IPS DF 6.9 (cell line): Measurements from ENCODE around the gene ZNF598.

ENCODE experiments used
- DNase-seq: peaks from one replicate; pipeline ENCODE4 v3.0.0-alpha.2; 2013; ENCODE audit warnings: low read depth, low spot score
- H3K27ac ChIP-seq: one replicate; pipeline ENCODE4 v1.5.1; 2013; ENCODE audit warnings: low read length, control low read depth
- H3K27me3 ChIP-seq: 2 replicates; pipeline ENCODE4 v1.6.1; 2013; ENCODE audit warnings: mild to moderate bottlenecking, low read length; ENCODE audit not compliant: control insufficient read depth, insufficient read depth
- H3K36me3 ChIP-seq: 2 replicates; pipeline ENCODE4 v1.6.1; 2013; ENCODE audit warnings: low read length; ENCODE audit not compliant: control insufficient read depth, insufficient read depth
- H3K4me1 ChIP-seq: 2 replicates; pipeline ENCODE4 v1.6.1; 2013; ENCODE audit warnings: low read length; ENCODE audit not compliant: control insufficient read depth, insufficient read depth
- H3K4me3 ChIP-seq: 2 replicates; pipeline ENCODE4 v1.5.1; 2013; ENCODE audit warnings: mild to moderate bottlenecking, low read length
- H3K9me3 ChIP-seq: 2 replicates; pipeline ENCODE4 v1.6.1; 2013; ENCODE audit warnings: low read length, inconsistent platforms; ENCODE audit not compliant: control insufficient read depth, insufficient read depth
- WGBS: extraction: QIAGEN DNeasy Blood & Tissue Kit; methylation state at CpG from one replicate; pipeline ENCODE4 v1.1.7; 2013; ENCODE audit warnings: mixed read lengths, missing lambda C conversion rate; ENCODE audit not compliant: insufficient read length, insufficient coverage; 5-methylcytosine and 5-hydroxymethylcytosine counted together

ZNF598 gene

DNA sequence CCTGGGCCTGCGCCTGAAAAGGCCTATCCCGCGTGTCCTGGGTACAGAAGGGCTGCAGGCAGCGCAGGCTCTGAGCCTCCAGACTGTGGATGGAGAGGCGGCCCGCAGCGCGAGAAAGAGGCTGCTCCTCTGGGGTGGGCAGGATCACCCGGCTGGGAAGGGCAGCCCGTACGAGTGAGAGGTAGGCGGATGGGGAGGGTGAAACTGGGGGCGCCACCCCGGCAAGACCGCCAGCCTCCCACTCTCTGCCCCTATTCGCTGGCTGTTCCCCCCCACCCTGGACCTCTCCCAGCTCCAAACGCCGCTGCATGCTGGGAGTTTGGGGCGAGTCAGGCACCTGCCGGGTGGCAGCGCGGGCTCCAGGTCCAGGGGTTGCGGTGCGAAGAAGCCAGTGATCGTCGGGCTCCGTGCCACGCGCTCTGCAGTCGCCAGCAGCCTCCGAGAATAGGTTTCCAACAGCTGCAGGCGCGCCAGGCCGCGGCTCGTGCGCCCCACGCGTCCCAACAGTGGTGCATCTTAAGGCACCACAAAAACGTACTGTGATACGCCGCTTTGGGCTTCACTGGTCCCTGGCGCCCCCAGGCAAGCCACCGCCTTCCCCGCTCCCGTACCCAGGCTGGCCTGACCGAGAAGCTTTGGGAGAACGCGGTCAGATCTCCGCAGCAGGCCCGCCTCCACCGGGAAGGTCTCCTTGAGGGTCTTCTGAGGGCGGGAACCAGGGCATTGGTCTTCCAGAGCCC is 29.4 kb downstream of the ZNF598 start:
- H3K4me3 ChIP-seq, result peak overlapping the region; percentile 25; the same call in 1 of the 2 replicates
- WGBS, result no CpG with 5 or more reads among the region's 53 CpGs
- peaks cover 3% of the 10 kb centered on the region; the same call in 1 of the 2 replicates for H3K4me1 ChIP-seq
- H3K9me3 ChIP-seq, result no peaks in the 10 kb centered on the region
- DNase-seq, result no peak
- peaks cover 11% of the 10 kb centered on the region; the same call in 1 of the 2 replicates for H3K27me3 ChIP-seq
- no peak overlapping the region for H3K27ac ChIP-seq
- H3K36me3 ChIP-seq, result peaks cover 30% of the 10 kb centered on the region

DNA sequence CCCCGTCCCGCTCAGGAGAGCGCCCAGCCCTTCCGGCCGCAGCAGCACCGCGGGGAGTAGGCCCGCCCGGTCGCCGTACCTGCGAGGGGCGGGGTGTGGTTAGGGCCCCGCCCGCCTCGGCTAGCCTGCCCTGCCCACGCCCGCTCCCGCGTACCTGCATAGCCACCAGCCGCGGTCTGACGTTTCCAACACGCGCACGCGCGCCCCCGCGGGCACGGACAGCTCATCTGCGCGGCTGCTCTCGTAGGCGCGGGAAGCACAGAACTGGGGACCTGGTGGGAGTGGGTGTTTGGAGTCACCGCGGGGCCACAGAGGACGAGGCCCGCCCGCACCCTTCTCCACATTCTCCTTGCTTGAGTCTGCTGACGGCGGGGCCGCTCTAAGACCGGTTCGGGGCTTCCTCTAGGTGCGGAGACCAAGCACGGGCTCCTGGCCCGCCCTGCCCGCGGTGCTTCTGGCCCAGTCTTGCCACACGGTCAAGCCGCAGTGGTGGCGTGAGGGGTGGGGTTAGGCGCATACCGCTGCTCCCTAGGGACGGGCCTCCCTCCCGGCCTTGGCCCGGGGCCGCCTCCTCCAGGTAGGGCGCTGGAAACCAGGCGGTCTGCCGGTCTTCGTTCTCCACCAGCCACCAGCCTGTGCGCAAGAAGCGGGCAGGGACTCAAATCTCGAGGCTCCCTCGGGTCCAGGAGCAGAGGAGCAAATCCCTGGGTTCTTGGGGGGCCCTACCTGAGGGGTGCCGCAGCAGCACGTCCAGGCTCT is 30.2 kb downstream of the ZNF598 start:
- no peak overlapping the region for H3K27ac ChIP-seq
- peaks cover 37% of the 10 kb centered on the region for H3K36me3 ChIP-seq
- H3K4me1 ChIP-seq, result peaks cover 3% of the 10 kb centered on the region; the same call in 1 of the 2 replicates
- DNase-seq, result no peak
- H3K27me3 ChIP-seq, result peaks cover 11% of the 10 kb centered on the region; the same call in 1 of the 2 replicates
- no peaks in the 10 kb centered on the region for H3K9me3 ChIP-seq
- no CpG with 5 or more reads among the region's 70 CpGs for WGBS
- peak overlapping the region; percentile 25; the same call in 1 of the 2 replicates for H3K4me3 ChIP-seq

DNA sequence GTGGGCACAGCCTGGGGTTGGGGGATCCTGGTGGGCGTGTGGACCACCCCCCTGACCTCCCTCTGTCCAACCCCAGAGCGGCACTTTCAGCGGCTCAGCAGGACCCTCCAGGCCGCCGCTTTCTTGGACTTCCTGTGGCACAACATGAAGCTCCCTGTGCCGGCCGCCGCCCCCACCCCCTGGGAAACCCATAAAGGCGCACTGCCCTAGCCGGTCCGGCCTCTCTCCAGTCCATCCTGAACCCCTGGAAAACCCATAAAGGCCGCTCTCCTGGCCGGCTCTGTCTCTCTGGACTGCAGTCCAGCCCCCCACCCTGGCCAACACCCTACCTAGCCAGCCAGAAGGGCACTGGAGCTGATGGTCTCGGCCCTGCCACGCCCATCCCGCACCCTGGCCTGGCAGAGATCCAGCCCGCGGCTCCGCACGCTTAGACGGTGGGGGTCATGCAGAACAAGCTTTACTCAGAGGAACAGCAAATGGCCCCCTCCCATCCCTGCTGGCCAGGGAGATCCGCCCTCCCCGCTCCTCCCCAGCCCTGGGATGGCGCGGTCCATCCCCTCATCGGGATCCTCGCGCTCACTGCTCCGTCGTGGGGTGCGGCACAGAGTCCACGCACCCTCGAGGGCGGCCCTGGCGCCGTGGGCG is 31.0 kb downstream of the ZNF598 start:
- H3K9me3 ChIP-seq, result no peaks in the 10 kb centered on the region
- peaks cover 37% of the 10 kb centered on the region for H3K36me3 ChIP-seq
- H3K27ac ChIP-seq, result no peak overlapping the region
- H3K27me3 ChIP-seq, result peaks cover 11% of the 10 kb centered on the region; the same call in 1 of the 2 replicates
- no CpG with 5 or more reads among the region's 37 CpGs for WGBS
- peak overlapping the region; percentile 25; the same call in 1 of the 2 replicates for H3K4me3 ChIP-seq
- DNase-seq, result no peak
- H3K4me1 ChIP-seq, result peaks cover 3% of the 10 kb centered on the region; the same call in 1 of the 2 replicates

DNA sequence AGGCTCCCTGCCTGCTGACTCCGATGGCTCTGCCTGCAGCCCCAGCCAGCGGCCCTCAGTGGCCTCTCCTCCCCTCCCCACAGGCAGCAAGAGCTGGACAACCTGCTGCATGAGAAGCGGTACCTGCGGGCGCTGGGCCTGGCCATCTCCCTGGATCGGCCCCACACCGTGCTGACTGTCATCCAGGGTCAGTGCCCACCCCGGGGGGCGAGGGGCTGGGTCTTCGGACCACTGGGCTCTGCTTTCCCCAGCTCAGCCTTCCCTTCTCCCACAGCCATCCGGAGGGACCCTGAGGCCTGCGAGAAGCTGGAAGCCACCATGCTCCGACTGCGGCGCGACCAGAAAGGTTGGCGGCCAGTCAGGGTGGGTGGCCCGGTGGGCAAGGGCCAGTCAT is 31.7 kb downstream of the ZNF598 start:
- Histone ChIP-seq H3K36me3 (peaks cover 37% of the 10 kb centered on the region), H3K27ac (no peak overlapping the region), H3K4me1 (peaks cover 3% of the 10 kb centered on the region), H3K9me3 (no peaks in the 10 kb centered on the region), H3K4me3 (no peak overlapping the region), H3K27me3 (peaks cover 8% of the 10 kb centered on the region; the same call in 1 of the 2 replicates)
- no peak for DNase-seq
- no CpG with 5 or more reads among the region's 18 CpGs for WGBS

DNA sequence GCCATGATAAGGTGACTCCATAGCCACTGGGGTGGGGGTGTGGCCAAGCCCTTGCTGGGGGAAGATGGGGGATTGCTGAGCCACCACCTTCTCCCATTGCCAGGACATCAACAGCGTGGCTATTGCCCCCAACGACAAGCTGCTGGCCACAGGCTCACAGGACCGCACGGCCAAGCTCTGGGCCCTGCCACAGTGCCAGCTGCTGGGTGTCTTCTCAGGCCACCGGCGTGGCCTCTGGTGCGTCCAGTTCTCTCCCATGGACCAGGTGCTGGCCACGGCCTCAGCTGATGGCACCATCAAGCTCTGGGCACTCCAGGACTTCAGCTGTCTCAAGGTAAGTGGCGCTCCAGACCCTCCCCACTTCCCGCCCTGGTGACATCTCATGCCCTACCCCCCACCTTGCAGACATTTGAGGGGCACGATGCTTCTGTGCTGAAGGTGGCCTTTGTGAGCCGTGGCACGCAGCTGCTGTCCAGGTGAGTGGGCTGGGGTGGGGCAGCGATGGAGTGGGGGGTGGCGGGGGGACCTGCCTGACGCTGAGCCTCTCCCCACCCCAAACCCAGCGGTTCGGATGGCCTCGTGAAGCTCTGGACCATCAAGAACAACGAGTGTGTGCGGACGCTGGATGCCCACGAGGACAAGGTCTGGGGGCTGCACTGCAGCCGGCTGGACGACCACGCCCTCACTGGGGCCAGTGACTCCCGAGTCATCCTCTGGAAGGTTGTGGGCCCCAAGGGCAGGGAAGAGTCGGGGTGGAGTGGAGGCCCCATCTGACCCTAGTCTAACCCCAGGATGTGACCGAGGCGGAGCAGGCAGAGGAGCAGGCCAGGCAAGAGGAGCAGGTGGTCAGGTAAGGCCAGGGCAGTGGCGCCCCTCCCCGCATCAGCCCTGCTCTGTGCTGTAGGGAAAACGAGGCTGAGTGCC is 32.4 kb downstream of the ZNF598 start:
- no CpG with 5 or more reads among the region's 33 CpGs for WGBS
- no peak overlapping the region for H3K27ac ChIP-seq
- H3K36me3 ChIP-seq, result peaks cover 37% of the 10 kb centered on the region

DNA sequence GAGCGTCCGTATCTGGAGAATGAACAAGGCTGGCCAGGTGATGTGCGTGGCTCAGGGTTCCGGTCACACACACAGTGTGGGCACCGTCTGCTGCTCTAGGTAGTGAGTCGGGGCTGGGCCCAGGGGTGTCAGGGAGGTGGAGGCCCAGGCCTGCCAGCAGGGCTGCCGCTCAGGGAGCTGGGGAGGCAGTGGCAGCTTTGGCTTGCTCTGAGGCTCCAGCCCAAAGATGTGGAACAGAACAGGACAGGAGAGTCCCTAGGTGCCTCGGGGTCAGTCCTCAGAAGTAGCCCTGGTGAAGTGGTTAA is 33.5 kb downstream of the ZNF598 start:
- peaks cover 37% of the 10 kb centered on the region for H3K36me3 ChIP-seq
- H3K4me3 ChIP-seq, result no peak overlapping the region
- no peak for DNase-seq
- no peak overlapping the region for H3K27ac ChIP-seq
- no CpG with 5 or more reads among the region's 8 CpGs for WGBS
- no peaks in the 10 kb centered on the region for H3K9me3 ChIP-seq
- H3K4me1 ChIP-seq, result peaks cover 4% of the 10 kb centered on the region
- H3K27me3 ChIP-seq, result peaks cover 6% of the 10 kb centered on the region; the same call in 1 of the 2 replicates

More for the DNA sequence above, 32.4 kb downstream of the ZNF598 start:
- Histone ChIP-seq H3K27me3 (peaks cover 7% of the 10 kb centered on the region; the same call in 1 of the 2 replicates), H3K4me3 (no peak overlapping the region), H3K9me3 (no peaks in the 10 kb centered on the region), H3K4me1 (peaks cover 4% of the 10 kb centered on the region)
- no peak for DNase-seq

DNA sequence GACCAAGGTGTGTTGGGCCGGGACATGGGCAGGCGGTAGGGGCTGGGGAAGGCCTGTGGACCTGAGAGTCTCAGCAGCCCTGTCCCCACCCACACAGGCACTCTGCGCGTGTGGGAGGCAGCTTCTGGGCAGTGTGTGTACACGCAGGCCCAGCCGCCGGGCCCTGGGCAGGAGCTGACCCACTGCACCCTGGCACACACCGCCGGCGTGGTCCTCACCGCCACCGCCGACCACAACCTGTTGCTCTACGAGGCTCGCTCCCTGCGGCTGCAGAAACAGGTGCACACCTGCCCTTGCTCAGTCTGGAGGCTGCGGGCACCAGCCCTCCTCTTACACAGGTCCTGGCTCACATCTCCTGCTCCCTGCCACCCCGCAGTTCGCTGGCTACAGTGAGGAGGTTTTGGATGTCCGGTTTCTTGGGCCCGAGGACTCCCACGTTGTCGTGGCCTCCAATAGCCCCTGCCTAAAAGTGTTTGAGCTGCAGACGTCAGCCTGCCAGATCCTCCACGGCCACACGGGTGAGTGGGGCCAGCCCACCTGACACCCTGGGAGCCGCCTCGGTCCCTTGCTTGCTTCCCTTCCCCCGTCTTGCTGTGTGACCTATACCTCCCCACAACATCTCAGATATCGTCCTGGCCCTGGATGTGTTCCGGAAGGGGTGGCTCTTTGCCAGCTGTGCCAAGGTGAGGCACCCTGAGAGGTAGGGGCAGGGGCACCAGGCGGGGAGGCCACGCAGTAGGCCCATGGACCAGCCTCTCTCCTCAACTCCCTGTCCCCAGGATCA is 34.0 kb downstream of the ZNF598 start:
- Histone ChIP-seq H3K27me3 (peaks cover 1% of the 10 kb centered on the region; the same call in 1 of the 2 replicates), H3K9me3 (no peaks in the 10 kb centered on the region), H3K27ac (no peak overlapping the region), H3K36me3 (peaks cover 37% of the 10 kb centered on the region), H3K4me1 (peaks cover 5% of the 10 kb centered on the region), H3K4me3 (no peak overlapping the region)
- no peak for DNase-seq
- no CpG with 5 or more reads among the region's 33 CpGs for WGBS

DNA sequence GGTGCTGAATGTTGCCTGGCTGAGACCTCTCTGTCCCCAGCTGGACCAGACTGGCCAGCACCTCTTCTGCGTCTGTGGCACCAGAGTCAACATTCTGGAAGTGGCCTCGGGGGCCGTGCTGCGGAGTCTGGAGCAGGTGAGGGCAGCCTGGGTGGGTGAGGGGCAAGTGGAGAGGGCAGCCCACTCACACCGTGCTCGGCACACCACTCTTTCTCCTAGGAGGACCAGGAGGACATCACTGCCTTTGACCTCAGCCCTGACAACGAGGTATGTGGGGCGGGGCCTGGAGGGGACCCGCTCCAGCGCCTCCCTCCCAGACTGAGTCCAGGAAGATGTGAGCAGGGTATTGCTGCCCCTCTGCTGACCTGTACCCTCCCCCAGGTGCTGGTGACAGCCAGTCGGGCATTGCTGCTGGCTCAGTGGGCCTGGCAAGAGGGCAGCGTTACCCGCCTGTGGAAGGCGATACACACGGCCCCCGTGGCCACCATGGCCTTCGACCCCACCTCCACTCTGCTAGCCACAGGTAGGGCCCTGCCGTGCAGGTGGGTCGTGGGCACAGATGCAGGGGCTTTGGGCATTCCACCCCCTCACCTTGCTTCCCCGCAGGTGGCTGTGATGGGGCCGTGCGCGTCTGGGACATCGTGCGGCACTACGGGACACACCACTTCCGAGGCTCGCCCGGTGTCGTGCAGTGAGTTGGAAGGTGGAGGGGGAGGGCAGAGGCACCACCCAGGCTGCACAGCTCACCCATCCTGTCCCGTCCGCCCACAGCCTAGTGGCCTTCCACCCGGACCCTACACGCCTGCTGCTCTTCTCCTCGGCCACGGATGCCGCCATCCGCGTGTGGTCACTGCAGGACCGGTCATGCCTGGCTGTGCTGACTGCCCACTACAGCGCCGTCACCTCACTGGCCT is 35.2 kb downstream of the ZNF598 start:
- no peaks in the 10 kb centered on the region for H3K27me3 ChIP-seq
- peaks cover 5% of the 10 kb centered on the region for H3K4me1 ChIP-seq
- H3K27ac ChIP-seq, result no peak overlapping the region
- no peak overlapping the region for H3K4me3 ChIP-seq
- peaks cover 37% of the 10 kb centered on the region for H3K36me3 ChIP-seq
- no peaks in the 10 kb centered on the region for H3K9me3 ChIP-seq
- DNase-seq, result no peak
- no CpG with 5 or more reads among the region's 42 CpGs for WGBS
